Uterus (tissue), 2 donors: ENCODE data around the gene RBMS3.

ENCODE experiments used
- CTCF ChIP-seq, 4 experiments: fragments of 200-600 bp in 2 of 4; fragments of 450-650 bp in 2 of 4; sonication (generic) in 2 of 4; IDR thresholded peaks; one replicate each; pipeline ENCODE4 v1.5.1; 2016 to 2019; ENCODE audit warnings: antibody characterized with exemption in 4 of 4, mild to moderate bottlenecking in 2 of 4, moderate library complexity in 1 of 4
- POLR2A ChIP-seq, 2 donors: fragments of 450-650 bp; IDR thresholded peaks; one replicate each; pipeline ENCODE4 v1.6.1; 2016; ENCODE audit warnings: antibody characterized with exemption in 2 of 2, mild to moderate bottlenecking in 1 of 2, moderate library complexity in 1 of 2

- TF ChIP-seq CTCF (IDR thresholded peaks at IDR 0.05) (no peak), POLR2A (IDR thresholded peaks at IDR 0.05) (no peak)
Observed at GRCh38 chr3:29942297-29942696, 661.4 kb downstream of the RBMS3 start.
